DMS 273 (cell line): Measurements from ENCODE around the gene MTR.

Experiments
- DNase-seq: peaks from one replicate; lab custom pipeline; 2025; ENCODE audit not compliant: unreplicated experiment; lab: John Stamatoyannopoulos, UW

The MTR gene

DNA sequence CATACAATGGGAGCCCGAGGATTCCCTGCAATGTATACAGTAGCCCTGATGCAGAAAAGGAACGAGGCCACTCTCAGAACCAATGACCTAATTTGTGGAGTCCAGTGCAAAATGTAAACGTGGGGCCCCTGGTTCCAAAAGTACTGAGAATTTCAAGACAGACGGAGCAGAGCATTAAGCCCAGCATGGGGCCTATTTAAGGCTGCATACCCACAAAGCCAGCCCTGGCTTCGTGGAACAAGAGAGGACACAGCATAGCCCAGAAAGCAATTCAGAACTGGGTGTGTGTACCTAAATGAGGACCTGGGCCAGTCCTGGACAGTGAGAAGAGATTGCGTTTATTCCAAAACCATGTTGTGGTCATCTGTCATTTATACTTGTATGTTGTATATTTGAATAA, 153.9 kb downstream of the MTR start:
- peak; percentile 30 for DNase-seq

DNA sequence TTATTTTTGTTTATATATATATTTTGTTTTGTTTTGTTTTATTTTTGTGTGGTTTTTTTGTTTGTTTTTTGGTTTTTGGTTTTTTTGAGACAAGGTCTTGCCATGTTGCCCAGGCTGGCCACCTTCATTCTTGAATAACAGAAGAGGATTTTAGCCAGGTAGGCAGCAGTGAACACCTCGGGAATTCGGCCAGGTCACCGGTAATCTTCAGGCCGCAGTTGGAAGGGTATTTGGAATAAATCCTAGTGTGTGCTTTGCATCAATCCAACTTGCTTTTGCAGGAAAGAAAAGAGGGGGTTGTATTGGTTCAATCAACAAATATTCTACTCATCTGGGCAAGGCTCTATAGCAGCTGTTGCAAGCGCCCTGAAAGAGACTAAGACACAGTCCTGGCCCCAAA, 155.3 kb downstream of the MTR start:
- DNase-seq: no peak

DNA sequence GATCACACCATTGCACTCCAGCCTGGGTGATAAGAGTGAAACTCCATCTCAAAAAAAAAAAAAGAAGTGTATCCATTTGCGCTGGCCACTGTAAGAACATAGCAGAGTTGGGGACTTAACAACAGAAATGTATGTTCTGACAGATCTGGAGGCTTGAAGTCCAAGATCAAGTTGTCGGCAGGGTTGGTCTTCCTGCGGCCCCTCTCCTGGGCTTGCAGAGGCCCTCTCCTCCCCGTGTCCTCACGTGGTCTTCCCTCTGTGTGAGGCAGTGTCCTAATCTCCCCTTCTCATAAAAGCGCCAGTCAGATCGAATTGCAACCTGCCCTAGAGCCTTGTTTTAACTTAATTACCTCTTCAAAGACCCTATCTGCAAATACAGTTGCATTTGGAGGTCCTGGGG, 156.6 kb downstream of the MTR start:
- DNase-seq: peak; percentile 18

- DNase-seq: peak; percentile 63
These were observed 157.3 kb downstream of the MTR start for GRCh38 chr1:236952246-236953003.

GRCh38 chr1:236953151-236953700, 158.1 kb downstream of the MTR start:
- no peak for DNase-seq
